Bronchial epithelial cell (primary cell): Measurements from ENCODE around the gene ADAM11. TPM values are rescaled to one million over a fixed set of nuclear protein-coding genes. Genes with fewer than 3 reads are reported as not detected.

Experiments
- DNase-seq: peaks from one replicate; pipeline ENCODE4 v3.0.0-alpha.2; 2010; ENCODE audit warnings: low read depth
- FAIRE-seq: peaks from 2 replicates; lab custom pipeline; 2011; peaks lifted over from hg19 to GRCh38; lab: Jason Lieb, UNC
- H3K27me3 ChIP-seq: 2 replicates; pipeline ENCODE4 v1.5.1; 2011; ENCODE audit warnings: low read length; ENCODE audit not compliant: control insufficient read depth, insufficient read depth
- H3K36me3 ChIP-seq: 2 replicates; pipeline ENCODE4 v1.5.1; 2011; ENCODE audit warnings: low read length; ENCODE audit not compliant: control insufficient read depth, insufficient read depth
- H3K4me3 ChIP-seq: 2 replicates; pipeline ENCODE4 v1.5.1; 2011; ENCODE audit warnings: mild to moderate bottlenecking, low read depth, low read length, control low read depth
- total RNA-seq: library from RNA; depleted of rRNA; stranded (reverse); fragments of >200 nt; gene quantifications from 2 replicates; pipeline ENCODE4 v1.2.1, GENCODE V29; 2014
- TF ChIP-seq, protein P1 (sequence below): IDR thresholded peaks from 2 replicates; pipeline ENCODE4 v1.5.1; 2011; ENCODE audit warnings: mild to moderate bottlenecking, moderate library complexity, low read length, control low read depth, inconsistent platforms; ENCODE audit not compliant: insufficient read depth, severe bottlenecking

ADAM11 gene
- total RNA-seq, 1 donor from 2014 or later: 0.53 TPM

DNA sequence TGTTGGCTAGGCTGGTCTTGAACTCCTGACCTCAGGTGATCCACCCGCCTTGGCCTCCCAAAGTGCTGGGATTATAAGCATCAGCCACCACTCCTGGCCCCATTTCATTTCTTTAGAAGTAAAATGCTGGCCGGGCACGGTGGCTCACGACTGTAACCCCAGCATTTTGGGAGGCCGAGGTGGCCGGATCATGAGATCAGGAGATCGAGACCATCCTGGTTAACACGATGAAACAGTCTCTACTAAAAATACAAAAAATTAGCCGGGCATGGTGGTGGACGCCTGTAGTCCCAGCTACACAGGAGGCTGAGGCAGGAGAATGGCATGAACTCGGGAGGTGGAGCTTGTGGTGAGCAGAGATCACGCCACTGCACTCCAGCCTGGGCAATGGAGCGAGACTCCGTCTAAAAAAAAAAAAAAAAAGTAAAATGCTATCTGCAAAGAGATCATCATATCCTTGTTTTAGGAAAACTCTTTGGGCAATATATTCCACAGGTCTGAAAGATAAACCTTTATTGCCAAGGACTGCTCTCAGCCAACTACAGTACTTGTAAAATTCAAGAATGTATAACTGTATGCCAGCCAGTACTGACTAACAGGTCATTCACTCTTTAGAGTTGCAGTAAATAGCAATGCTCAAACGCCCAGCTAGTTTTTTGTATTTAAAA lies 67.5 kb downstream of the ADAM11 start:
- no peaks in the 10 kb centered on the region for H3K36me3 ChIP-seq
- FAIRE-seq (no peak), DNase-seq (no peak)
- TF ChIP-seq, protein P1, sequence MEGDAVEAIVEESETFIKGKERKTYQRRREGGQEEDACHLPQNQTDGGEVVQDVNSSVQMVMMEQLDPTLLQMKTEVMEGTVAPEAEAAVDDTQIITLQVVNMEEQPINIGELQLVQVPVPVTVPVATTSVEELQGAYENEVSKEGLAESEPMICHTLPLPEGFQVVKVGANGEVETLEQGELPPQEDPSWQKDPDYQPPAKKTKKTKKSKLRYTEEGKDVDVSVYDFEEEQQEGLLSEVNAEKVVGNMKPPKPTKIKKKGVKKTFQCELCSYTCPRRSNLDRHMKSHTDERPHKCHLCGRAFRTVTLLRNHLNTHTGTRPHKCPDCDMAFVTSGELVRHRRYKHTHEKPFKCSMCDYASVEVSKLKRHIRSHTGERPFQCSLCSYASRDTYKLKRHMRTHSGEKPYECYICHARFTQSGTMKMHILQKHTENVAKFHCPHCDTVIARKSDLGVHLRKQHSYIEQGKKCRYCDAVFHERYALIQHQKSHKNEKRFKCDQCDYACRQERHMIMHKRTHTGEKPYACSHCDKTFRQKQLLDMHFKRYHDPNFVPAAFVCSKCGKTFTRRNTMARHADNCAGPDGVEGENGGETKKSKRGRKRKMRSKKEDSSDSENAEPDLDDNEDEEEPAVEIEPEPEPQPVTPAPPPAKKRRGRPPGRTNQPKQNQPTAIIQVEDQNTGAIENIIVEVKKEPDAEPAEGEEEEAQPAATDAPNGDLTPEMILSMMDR: no peak
- H3K27me3 ChIP-seq: peaks cover 20% of the 10 kb centered on the region
- no peak overlapping the region for H3K4me3 ChIP-seq

- no peak overlapping the region for H3K4me3 ChIP-seq
- TF ChIP-seq, protein P1: no peak
- no peak for FAIRE-seq
- peaks cover 20% of the 10 kb centered on the region for H3K27me3 ChIP-seq
- no peaks in the 10 kb centered on the region for H3K36me3 ChIP-seq
- peak; percentile 35 for DNase-seq
Measured at GRCh38 chr17:44827863-44828262, 69.1 kb downstream of the ADAM11 start.

GRCh38 chr17:44828919-44829522 lies 70.2 kb downstream of the ADAM11 start:
- peak overlapping the region; percentile 32 for H3K4me3 ChIP-seq
- H3K27me3 ChIP-seq: peaks cover 20% of the 10 kb centered on the region
- FAIRE-seq: no peak
- peak; percentile 20 for DNase-seq
- TF ChIP-seq, protein P1: no peak
- H3K36me3 ChIP-seq: no peaks in the 10 kb centered on the region

- FAIRE-seq (no peak), DNase-seq (no peak)
- TF ChIP-seq, protein P1: no peak
- H3K4me3 ChIP-seq: peak within 1 kb of the TSS; percentile 32
- H3K27me3 ChIP-seq: peaks cover 20% of the 10 kb centered on the region
- no peaks in the 10 kb centered on the region for H3K36me3 ChIP-seq
Measured at GRCh38 chr17:44829523-44830358, 71.0 kb downstream of the ADAM11 start, which contains the start of gene GJC1. GJC1 (minus strand) TSS chr17:44830287; CDS start chr17:44805817, 24,470 bp downstream.

DNA sequence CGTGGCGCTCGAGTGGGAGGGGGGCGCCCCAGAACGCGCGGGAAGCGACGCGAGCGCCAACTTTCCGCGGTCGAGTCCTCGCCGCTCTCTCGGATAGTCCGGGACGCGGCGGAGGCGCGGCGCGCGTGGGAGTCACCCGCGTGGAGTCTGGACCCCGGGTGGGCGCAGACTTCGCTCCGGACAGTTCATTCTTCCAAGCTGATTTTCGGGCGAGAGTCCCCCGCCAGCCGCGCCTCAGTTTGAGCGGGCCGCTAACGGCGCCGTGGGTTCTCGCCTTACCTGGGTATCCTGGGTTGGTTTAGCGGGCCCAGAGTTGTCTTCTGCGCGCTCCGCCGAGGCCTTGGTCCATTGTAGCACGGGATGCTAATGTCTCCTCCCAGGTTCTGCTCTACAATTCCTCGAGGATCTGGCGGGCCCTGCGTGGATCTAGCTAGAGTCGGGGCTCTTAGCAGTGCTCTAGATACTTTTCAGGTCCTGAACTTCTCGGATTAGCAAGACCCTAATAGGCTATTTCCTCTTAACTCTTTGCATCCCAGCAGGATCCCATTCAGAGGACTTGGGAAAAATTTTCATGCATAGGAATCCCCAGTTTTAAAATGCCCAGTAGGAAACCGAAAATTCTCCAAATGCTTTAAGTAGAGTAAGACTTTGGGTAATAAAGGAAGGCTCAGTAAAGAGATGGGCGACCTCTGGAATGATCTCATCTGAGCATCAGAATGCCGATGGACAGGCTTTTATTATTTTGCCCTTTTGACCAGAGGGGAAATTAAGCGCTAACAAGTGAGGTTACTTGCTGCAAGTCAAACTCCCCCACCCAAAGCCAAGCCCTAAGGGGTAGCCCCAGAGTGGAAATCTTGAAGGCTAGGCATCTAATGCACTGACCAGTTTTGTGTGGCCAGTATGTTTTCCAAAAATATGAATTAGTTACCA lies 71.8 kb downstream of the ADAM11 start:
- DNase-seq: no peak
- H3K36me3 ChIP-seq: no peaks in the 10 kb centered on the region
- peak overlapping the region; percentile 32 for H3K4me3 ChIP-seq
- TF ChIP-seq, protein P1: no peak
- H3K27me3 ChIP-seq: peaks cover 20% of the 10 kb centered on the region
- FAIRE-seq: no peak
